NCI-H748 treated with DMSO at 0.1 percent for 48 hours (cell line): Measurements from ENCODE around the gene DHRSX.
"Not testable (repeated sequence)": the region's sequence is repeated elsewhere in the genome, so short reads cannot be mapped to it uniquely, and the experiment has no call there.

ENCODE experiments used
- DNase-seq: peaks from one replicate; lab custom pipeline; 2025; lab: John Stamatoyannopoulos, UW

The DHRSX gene

DNA sequence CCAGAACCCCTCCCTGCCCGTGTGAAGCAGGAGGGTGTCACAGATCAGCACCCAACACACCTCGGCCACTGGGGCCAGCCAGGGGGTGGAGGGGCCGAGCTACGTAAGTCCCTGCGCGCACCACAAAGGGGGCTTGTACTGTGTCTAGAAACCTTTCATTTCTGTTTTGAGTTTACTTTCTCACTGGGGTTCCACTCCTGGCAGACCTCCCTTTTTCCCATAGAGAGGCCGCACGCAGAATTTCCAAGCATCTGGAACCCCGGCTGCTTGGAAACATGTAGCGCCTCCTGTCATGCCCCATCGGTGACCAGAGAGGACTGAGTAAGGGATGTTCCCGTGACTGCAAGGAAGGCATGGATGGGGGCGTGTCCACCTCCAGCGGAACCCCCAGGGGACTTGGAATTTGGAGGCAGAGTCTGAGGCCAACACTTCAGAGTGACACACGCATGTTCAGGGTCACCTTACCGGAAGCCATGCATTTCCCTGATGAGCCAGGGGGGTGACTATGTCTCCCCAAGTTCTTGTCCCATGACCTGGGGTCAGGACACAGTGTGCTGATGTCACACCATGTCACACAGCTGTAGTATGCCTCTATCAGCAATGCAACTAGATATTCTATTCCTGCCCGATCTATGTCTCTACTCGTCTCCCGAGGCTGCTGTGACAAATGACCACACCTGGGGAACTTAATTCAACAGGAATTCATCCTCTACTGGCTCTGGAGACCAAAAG is 105.3 kb downstream of the DHRSX start:
- no peak for DNase-seq

DNA sequence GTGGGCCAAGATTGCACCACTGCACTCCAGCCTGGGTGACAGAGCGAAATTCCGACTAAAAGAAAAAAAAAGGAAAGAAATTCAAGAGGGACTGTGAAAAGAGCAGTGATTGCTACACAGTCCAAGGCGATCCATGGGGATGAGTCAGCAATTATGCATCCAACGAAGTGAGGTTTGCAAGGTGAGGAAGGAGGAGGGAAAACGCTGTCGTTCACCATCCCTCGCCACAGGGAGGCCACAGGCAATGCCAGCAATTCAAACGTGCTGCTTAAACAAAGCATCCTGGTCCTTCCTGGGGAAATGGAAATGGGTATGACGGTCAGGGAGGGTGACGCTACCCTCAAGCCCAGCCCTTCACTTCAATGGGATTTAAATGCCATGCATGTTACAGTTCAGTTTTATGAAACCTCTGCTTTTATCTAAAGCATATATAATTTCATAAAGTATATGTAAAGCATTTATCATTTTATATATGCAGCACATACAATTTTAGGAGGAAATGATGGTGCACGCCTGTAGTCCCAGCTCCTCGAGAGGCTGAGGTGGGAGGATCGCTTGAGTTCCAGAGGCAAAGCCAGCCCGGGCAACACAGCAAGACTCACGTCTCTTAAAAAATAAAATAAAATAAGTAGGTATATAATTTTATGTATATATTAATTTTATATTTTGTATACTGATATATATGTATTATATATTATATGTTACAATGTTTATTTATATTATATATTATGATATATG is 108.7 kb downstream of the DHRSX start:
- DNase-seq: no peak

GRCh38 chrX:2390754-2391153 is 110.0 kb downstream of the DHRSX start:
- DNase-seq: no peak

GRCh38 chrX:2389731-2390130 is 111.0 kb downstream of the DHRSX start:
- not testable (repeated sequence) for DNase-seq

DNA sequence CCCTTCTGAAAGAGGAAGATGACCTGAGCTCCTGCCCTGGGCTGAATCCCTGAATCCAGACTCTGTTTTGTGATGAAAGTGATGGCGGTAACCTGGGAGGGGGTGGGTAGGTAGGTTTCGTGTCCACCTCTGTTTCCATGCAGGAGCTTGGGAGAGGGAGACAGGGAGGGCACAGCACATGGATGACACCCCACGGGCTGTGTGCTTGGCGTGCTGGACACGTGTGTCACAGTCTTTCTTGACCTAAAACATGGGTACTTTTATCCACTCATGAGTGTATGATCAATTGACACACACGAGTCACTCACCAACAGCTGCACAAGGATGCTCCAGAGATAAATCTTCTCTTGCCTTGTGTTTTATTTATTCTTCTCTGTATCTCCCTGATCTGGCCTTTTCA is 111.5 kb downstream of the DHRSX start:
- DNase-seq: no peak

DNA sequence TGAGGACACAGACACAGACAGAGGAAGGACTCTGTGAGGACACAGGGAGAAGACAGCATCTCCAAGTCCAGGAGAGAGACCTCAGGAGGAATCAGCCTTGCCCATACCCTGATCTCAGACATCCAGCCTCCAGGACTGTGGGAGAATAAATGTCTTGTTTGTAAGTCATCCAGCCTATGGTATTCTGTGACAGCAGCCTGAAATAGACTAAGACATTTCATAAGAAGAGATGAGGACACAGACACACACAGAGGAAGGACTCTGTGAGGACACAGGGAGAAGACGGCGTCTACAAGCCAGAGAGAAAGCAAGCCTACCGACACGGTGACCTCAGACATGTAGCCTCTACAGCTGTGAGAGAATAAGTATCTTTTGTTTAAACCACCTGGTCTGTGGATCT is 112.1 kb downstream of the DHRSX start:
- DNase-seq: no peak

DNA sequence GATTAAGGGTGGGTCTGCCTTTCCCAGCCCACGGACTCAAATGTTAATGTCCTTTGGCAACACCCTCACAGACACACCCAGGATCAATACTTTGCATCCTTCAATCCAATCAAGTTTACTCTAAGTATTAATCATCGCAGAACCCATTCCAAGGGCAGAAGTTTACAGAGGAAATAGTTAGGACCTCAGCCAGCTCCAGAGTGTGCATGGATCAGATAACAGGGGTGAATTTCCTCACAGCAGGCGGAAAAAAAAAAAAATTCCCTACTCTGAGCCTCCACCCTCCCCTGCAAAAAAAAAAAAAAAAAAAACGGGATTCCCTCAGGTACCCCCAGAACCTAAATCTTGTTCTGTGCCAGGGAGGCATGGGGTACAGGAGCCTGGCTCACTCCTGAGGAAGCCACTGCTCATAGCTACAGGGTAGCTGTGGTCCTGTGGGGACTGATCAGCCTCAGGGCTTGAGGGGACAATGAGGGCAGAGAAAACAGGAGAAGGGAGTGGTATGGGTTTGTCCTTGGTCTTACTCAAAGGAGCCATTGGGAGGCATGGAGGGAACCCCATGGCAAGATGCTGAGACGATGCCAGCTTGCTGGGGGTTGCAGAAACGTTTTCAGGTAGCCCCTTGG is 113.0 kb downstream of the DHRSX start:
- DNase-seq: no peak

DNA sequence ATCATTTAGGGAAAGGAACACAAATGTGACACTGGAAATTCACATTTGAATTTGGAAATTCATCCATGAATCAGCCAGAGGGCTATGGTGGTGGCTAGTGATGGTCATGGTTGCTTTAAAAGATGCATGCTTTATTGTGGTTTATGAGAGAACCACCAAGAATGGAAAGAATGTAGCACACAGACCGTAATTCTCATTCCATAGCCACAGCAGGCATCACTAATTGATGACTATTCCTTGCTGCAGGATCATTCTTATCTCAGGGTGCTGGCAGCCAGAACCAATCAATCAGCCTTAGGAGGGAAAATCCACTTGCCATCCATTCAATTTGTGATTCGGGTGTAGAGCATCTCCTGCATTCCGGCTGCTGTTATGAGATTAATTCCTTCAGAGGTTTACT is 115.6 kb downstream of the DHRSX start:
- DNase-seq: no peak

DNA sequence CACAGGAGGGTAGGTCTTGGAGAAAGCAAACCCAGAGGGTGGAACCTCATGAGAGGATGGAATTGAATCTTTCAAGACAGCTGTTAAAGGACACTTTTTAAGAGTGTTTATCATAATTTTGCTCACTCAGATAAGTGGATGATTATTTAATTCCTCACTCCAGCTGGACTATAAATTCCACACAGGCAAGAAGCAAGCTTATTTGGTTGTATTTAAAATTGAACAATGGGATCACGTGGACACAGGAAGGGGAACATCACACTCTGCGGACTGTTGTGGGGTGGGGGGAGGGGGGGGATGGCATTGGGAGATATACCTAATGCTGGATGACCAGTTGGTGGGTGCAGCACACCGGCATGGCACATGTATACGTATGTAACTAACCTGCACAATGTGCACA is 116.3 kb downstream of the DHRSX start:
- DNase-seq: no peak

DNA sequence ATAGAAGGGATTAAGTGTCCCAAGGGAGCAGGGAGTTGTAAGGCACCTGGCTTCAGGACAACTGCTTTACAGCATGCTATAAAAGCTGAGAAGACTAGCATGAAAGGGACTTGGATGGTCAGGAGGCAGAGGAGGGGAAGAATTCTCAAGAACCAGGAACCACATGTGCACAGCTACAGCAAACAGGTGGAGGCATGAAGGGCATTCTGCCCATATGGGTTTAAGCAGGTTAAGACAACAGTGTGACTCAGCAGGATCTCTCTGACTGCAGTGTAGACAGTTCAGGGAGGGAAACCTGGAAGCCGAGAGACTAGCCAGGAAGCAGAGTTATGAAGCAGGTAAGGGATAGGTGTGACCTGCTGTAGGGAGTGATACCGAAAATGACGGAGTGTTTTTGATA is 117.0 kb downstream of the DHRSX start:
- no peak for DNase-seq

DNA sequence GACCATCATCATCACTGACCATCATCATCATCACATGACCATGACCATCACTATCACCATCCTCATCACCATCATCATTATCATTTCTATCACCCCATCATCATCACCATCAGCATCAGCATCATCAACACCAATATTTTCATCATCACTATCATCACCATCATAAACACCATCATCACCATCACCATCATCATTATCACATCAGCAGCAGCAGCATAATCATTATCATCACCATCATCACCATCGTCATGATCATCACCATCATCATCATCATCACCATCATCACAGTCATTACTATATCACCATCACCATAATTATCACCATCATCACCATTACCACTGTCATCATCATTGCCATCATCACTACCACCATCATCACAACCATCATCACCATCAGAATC is 117.6 kb downstream of the DHRSX start:
- no peak for DNase-seq

DNA sequence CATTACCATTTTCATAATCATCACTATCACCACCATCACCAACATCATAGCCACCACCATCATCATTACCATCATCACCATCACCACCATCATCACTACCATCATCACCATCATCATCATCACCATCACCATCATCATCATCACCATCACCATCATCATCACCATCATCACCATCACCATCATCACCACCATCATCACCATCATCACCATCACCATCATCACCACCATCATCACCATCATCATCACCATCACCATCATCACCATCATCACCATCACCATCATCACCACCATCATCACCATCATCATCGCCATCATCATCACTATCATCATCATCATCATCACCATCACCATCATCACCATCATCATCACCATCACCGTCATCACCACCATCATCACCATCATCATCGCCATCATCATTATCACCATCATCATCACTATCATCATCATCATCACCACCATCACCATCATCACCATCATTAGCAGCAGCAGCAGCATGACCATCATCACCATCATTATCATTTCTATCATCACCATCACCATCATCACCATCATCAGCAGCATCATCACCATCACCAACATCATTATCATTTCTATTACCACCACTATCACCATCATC is 118.2 kb downstream of the DHRSX start:
- not testable (repeated sequence) for DNase-seq

GRCh38 chrX:2376166-2376565 is 124.6 kb downstream of the DHRSX start:
- no peak for DNase-seq

DNA sequence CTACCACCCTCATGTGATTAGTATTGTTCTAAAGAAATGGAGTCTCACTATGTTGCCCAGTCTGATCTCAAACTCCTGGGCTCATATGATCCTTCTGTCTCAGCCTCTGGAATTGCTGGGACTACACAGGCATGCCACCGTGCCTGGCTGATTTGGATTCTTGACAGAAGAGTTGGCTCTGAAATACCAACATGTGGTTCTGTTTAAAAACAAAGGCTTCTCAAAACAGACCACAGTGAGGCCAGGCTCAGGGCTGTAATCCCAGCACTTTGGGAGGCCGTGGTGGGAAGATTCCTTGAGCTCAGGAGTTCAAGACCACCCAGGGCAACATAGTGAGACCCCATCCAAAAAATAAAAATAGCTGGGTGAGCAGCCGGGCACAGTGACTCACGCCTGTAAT is 126.7 kb downstream of the DHRSX start:
- DNase-seq: no peak

DNA sequence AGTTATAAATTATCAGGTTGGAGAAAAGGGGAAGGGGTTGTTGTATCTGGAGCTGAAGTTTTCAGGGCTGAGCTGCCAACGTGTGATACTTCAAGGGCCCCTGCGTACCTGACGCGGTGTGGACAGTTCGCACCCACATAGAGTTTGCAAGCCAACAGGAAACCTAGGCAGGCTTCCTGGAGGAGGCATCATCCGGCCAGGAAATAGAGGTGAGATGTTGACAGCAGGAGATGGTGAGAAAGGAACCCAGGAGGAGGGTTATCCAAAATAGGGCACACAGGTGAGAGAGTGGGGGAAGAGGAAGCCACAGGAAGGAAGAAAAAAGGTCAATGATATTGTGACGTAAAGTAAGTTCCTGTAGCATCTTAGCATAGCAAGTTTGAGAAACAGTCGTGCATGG is 127.2 kb downstream of the DHRSX start:
- no peak for DNase-seq

DNA sequence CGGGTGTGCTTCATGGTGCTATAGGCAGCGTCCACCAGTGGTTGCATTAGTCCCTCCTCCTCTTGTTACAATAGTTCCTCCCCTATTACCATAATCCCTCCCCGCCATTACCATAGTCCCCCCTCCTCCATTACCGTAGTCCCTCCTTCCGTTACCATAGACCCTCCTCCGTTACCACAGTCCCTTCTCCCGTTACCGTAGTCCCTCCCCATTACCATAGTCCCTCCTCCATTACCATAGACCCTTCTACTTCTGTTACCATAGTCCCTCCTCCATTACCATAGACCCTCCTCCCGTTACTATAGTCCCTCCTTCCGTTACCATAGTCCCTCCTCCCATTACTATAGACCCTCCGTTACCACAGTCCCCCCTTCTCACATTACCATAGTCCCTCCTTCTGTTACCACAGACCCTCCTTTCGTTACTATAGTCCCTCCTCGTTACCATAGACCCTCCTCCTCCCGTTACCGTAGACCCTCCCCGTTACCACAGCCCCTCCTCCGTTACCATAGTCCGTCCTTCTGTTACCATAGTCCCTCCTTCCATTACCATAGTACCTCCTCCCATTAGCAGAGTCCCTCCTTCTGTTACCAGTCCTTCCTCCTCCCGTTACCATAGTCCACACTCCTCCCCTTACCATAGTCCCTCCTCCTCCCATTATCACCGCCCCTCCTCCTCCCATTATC is 129.6 kb downstream of the DHRSX start:
- DNase-seq: no peak

DNA sequence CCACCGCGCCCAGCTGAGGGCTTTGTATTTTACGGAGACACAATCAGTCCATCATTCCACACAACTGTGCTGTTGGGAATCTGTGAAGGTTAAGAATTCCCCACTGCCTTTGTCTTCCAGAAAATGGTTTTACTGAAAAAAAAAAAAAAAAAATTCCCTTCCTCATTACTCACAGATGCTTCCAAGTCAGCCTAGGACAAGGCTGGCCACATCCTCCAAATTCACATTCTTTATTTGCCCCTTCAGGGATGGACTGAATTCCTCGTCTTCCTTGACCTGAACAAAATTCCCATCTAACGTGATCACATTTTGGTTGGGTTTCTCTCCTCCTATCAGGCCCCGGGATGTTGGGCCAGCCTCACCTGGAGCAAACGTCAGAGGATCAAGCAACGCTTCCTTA is 130.3 kb downstream of the DHRSX start:
- DNase-seq: no peak

DNA sequence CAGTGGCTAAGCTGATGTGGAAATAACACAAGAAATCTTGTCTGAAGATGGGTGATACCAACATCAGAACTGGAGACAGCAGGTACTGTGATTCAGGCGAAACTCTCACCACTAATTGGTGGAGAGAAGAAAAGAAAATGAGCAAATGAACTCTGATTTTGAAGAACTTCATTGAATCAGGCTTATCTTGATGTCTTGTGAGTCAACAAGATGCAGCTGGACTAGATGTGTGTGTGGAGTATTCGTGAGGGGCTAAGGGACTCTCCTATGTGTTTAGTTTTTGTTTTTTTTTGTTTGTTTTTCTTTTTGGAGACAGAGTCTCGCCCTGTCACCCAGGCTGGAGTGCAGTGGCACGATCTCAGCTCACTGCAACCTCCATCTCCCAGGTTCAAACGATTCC is 131.6 kb downstream of the DHRSX start:
- DNase-seq: no peak

DNA sequence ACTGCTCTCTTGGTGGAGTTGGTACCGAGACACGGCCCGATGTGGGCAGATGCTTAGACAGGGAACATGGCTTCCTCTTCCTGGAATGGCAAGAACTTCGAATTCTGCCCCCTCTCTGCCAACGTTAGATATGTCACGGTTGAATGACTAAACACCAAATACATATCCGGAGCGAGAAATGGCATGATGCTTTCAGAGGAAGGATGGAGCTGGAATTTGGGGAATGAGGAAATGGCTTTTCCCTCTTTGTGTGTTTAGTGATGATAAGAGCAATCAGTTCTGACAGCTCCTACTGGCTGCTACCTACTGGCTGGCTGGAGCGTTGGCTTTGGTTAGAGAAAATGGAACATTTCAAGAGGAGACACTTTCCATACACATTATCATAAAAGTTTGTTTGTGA is 140.0 kb downstream of the DHRSX start:
- DNase-seq: no peak

- DNase-seq: not testable (repeated sequence)
These were observed 141.3 kb downstream of the DHRSX start for GRCh38 chrX:2359522-2359921.

DNA sequence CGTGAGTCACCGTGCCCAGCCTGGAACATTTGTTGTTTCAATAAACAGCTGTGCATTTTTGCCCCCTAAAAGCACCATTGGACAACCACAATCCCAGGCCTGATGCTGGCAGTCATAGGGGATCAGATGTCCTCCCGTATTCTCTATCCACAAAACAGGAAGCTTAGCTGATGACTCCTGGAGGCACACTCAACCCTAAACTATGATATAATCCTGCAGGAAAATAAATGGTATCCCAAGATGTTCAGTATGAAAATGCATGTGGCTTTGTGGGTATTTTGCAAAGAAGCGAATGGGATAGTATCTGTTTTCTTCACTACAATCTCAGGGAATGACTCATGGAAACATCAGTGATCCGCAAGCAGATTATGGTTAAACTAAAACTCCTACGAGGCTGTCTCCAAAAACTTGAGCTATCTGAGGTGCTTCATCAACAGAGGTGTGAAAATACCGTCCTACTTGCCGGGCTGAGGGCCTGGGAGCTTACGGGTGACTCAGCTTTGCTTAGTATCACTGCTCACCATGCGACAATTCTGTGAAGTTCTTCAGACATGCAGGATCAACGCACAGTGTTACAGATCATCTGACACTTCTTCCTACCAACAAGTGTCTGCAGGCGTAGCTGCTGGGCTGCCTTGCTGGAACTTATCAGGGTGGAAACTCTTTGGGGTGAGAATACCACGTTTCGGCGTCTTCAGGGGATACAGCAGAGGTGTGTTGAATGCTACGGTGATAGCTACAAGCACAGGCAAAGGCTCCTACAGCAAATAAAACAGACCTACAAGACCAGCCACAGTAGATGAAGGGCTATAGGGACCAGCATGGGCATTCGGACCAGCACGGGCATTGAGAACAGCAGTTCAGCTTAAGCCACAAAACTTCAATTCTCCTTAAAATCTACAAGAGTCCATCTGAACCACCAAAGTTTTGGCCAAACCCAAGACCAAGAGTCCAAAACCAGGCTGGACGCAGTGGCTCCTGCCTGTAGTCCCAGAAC is 148.5 kb downstream of the DHRSX start:
- no peak for DNase-seq
